ENCODE measurements around the gene SSR3. TPM values are rescaled to one million over a fixed set of nuclear protein-coding genes. Genes with fewer than 3 reads are reported as not detected.

The SSR3 gene
- total RNA-seq, 2 experiments from 2014 or later: 133 to 147 TPM

DNA sequence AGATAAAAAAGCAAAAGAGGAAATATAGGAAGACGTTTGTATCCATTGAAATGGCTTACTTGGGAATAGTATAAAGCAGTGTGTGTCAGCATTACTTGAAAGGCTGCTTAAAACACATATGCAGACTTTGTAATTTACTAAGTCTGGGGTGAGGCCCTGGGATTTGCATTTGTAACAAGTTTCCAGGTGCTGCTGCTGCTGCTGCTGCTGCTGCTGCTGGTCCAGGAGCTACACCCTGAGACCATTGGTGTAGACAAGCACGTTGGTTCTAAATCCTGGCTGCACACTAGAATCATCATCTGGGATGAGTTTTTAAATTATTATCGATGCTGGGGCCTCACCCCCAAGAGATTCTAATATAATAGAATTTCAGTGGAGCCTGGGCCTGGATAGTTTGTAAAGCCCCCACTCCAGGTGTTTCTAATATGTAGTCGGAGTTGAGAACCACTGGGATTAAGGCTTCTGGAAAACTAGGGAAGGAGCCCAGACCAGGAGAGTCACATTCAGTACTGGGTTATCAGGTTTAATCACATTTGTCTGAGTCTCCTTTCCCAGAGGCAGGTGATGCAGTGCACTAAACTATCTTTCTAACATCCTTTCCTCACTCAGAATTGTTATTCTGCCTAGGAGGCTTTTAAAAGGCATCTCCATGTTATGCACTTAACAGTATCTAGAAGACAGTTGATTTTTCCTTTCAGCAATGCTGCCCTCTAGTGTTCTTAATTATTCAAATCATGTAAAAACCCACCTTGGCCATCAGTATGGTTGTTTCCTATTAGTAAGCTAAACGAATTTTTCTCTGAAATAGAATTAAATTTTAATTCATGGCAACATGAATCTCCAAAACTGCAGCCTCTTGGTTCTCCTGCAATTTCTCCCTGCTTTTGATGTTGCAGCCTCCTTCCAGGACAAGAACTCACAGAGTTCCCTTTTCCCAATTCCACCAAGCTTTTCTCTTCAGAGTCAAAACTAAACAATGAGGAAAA lies 45.4 kb downstream of the SSR3 start:
- no peak for DNase-seq
- Mint-ChIP-seq H3K4me1 (ENCODE audit: low read depth) (peaks cover 8% of the 10 kb centered on the region), H3K9me3 (ENCODE audit: insufficient read depth) (no peaks in the 10 kb centered on the region), H3K27ac (no peak overlapping the region), H3K4me3 (no peak overlapping the region), H3K36me3 (ENCODE audit: low read depth) (no peaks in the 10 kb centered on the region), H3K27me3 (ENCODE audit: low read depth) (peaks cover 27% of the 10 kb centered on the region)
- ChIA-PET CTCF (interaction anchor here (0.6 to 10.7 kb wide), 56 partner anchors 9 to 704 kb away, joined by 3 to 103 read pairs (median 4); partner anchors contain the start of genes C3orf33 and SSR3), POLR2A (interaction anchor here (1.2 kb wide), 1 partner anchor 26 kb away, joined by 5 read pairs; no protein-coding TSS in a partner anchor)
- peak; percentile 81 for ATAC-seq

DNA sequence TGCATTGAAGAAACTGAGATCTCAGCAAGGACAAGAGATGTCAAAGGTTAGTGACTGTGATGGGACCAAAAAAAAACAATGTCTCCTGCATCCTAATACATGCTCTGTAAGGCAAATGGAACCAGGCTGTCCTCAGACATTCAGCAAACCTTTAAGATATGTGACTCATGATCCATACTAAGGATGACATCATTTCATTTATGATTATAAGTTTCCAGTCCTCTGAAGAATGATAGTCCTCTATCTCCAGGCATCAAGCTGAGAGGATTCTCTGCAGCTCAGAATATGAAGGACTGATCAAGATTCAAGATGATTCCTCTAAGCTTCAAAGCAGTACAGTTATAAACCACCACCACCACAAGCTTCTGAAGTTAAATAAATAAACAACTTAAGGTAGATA lies 47.6 kb downstream of the SSR3 start:
- H3K4me1 Mint-ChIP-seq (ENCODE audit: low read depth): peaks cover 10% of the 10 kb centered on the region
- CTCF ChIA-PET: interaction anchor here (1.0 to 10.7 kb wide), 9 partner anchors 24 to 356 kb away, joined by 3 to 103 read pairs (median 4); partner anchors contain the start of gene TIPARP
- POLR2A ChIA-PET: interaction anchor here (1.0 kb wide), 1 partner anchor 653 kb away, joined by 5 read pairs; the partner anchor contains the start of gene CCNL1
- DNase-seq (no peak), ATAC-seq (no peak)
- H3K27ac Mint-ChIP-seq: no peak overlapping the region
- no peaks in the 10 kb centered on the region for H3K36me3 Mint-ChIP-seq (ENCODE audit: low read depth)
- peaks cover 38% of the 10 kb centered on the region for H3K27me3 Mint-ChIP-seq (ENCODE audit: low read depth)
- no peak overlapping the region for H3K4me3 Mint-ChIP-seq
- no peaks in the 10 kb centered on the region for H3K9me3 Mint-ChIP-seq (ENCODE audit: insufficient read depth)

DNA sequence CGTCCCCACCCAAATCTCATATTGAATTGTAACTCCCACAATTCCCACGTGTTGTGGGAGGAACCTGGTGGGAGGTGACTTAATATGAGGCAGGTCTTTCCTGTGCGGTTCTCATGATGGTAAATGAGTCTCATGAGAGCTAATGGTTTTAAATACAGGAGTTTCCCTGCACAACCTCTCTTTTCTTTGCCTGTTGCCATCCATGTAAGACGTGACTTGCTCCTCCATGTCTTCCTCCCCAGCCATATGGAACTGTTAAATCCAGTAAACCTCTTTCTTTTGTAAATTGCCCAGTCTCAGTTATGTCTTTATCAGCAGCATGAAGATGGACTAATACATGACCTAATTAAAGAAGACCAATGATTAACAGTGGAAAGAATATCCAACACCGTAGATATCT lies 56.6 kb downstream of the SSR3 start:
- no peak overlapping the region for H3K4me3 Mint-ChIP-seq
- H3K27ac Mint-ChIP-seq: no peak overlapping the region
- no peak for DNase-seq
- CTCF ChIA-PET: interaction anchor here (1.4 kb wide), 1 partner anchor 10 kb away, joined by 5 read pairs; no protein-coding TSS in a partner anchor
- H3K36me3 Mint-ChIP-seq (ENCODE audit: low read depth): peaks cover 2% of the 10 kb centered on the region
- no peak for ATAC-seq
- peaks cover 14% of the 10 kb centered on the region for H3K4me1 Mint-ChIP-seq (ENCODE audit: low read depth)
- POLR2A ChIA-PET: no interaction called here
- H3K27me3 Mint-ChIP-seq (ENCODE audit: low read depth): peaks cover 12% of the 10 kb centered on the region
- no peaks in the 10 kb centered on the region for H3K9me3 Mint-ChIP-seq (ENCODE audit: insufficient read depth)

DNA sequence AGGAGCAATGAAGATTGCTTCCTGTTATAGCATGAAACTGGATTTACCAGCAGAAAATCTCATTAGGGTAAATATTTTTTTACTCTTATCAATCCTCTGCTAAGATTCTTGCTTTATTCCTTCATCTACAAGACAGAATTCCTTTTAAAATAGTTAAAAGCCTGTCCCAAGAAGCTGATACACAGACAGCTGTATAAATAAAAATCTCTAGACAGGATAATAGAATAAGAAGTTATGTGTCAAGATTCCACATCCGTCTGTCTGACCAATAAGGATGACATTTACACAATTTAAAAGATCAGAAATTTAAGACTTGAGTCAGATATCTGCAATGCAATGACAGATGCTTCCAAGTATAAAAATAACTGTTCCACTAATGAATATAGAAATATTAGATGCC lies 57.6 kb downstream of the SSR3 start:
- CTCF ChIA-PET: no interaction called here
- Mint-ChIP-seq H3K9me3 (ENCODE audit: insufficient read depth) (no peaks in the 10 kb centered on the region), H3K36me3 (ENCODE audit: low read depth) (peaks cover 2% of the 10 kb centered on the region), H3K27ac (no peak overlapping the region), H3K4me1 (ENCODE audit: low read depth) (peaks cover 11% of the 10 kb centered on the region), H3K27me3 (ENCODE audit: low read depth) (peaks cover 9% of the 10 kb centered on the region), H3K4me3 (no peak overlapping the region)
- DNase-seq (no peak), ATAC-seq (no peak)
- POLR2A ChIA-PET: no interaction called here

DNA sequence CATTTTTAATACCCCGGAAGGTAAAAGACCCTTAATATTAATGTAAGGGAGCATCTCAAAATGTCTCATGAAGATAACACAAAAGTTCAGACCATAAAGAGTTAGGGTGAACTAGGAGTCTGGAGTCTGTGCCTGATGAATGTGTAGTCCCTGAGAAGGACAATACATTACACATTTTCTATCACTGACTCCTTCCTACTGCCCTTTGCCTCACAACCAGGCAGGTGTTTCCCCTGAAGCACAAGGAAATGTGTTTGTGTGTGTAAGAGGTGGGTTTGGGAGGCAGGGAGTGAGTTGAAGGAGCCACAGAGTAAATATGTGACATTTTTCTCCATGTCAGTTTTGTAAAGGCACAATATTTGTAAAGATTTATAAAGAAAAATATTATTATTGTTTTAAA lies 59.1 kb downstream of the SSR3 start:
- CTCF ChIA-PET: no interaction called here
- peaks cover 2% of the 10 kb centered on the region for H3K36me3 Mint-ChIP-seq (ENCODE audit: low read depth)
- H3K27me3 Mint-ChIP-seq (ENCODE audit: low read depth): peaks cover 9% of the 10 kb centered on the region
- H3K4me3 Mint-ChIP-seq: no peak overlapping the region
- H3K4me1 Mint-ChIP-seq (ENCODE audit: low read depth): peaks cover 11% of the 10 kb centered on the region
- H3K9me3 Mint-ChIP-seq (ENCODE audit: insufficient read depth): no peaks in the 10 kb centered on the region
- no peak overlapping the region for H3K27ac Mint-ChIP-seq
- POLR2A ChIA-PET: no interaction called here
- ATAC-seq (no peak), DNase-seq (no peak)

DNA sequence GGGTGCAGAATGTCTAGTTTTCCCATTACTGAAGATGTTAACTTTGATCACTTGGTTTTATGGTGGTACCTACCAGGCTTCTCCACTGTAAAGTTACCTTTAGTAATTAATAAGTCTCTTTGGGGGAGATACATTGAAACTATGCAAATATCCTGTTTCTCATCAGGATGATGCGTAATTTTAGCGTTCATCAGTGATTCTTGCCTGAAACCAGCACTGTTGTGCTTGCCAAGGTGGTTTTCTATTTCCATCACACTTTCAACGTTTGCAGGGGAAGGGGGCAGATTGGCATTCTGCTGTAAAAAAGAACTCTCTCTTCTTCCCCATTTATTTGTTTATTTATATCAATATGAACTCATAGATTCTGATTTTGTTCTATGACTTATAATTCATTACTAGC lies 61.0 kb downstream of the SSR3 start:
- CTCF ChIA-PET: interaction anchor here (1.5 kb wide), 1 partner anchor 15 kb away, joined by 4 read pairs; no protein-coding TSS in a partner anchor
- no peaks in the 10 kb centered on the region for H3K9me3 Mint-ChIP-seq (ENCODE audit: insufficient read depth)
- ATAC-seq: no peak

DNA sequence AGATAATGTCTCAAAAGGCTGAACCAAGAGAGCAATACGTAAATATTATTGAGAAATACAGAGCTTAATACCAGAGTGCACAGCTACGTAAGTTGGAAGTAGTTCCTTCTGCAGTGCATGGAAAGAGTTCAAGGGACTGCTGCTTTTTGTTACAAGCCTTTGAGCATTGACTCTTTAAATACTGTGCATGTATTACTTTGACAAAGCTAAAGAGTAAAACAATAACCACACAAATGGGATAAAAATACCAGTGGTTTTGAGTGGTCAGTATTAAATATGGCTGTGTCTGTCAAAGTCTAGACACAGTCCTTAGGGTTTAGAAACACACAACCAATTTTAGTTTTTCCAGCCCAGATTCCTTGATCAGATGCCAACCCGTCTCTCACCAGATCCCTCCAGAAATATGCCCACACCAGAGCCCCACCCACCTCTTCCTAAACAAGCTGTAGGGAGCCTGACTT lies 62.1 kb downstream of the SSR3 start:
- H3K4me3 Mint-ChIP-seq: no peak overlapping the region
- ChIA-PET CTCF (interaction anchor here (0.7 to 2.0 kb wide), 4 partner anchors 10 to 17 kb away, joined by 4 to 7 read pairs (median 5); no protein-coding TSS in a partner anchor), POLR2A (no interaction called here)
- H3K36me3 Mint-ChIP-seq (ENCODE audit: low read depth): peaks cover 2% of the 10 kb centered on the region
- H3K4me1 Mint-ChIP-seq (ENCODE audit: low read depth): peaks cover 11% of the 10 kb centered on the region
- no peak overlapping the region for H3K27ac Mint-ChIP-seq
- peaks cover 5% of the 10 kb centered on the region for H3K27me3 Mint-ChIP-seq (ENCODE audit: low read depth)
- H3K9me3 Mint-ChIP-seq (ENCODE audit: insufficient read depth): no peaks in the 10 kb centered on the region
- no peak for ATAC-seq
- DNase-seq: no peak

More for the DNA sequence above, 61.0 kb downstream of the SSR3 start:
- Mint-ChIP-seq H3K4me3 (no peak overlapping the region), H3K27ac (no peak overlapping the region), H3K36me3 (ENCODE audit: low read depth) (peaks cover 2% of the 10 kb centered on the region), H3K4me1 (ENCODE audit: low read depth) (peaks cover 11% of the 10 kb centered on the region), H3K27me3 (ENCODE audit: low read depth) (peaks cover 9% of the 10 kb centered on the region)
- DNase-seq: no peak
- POLR2A ChIA-PET: no interaction called here

DNA sequence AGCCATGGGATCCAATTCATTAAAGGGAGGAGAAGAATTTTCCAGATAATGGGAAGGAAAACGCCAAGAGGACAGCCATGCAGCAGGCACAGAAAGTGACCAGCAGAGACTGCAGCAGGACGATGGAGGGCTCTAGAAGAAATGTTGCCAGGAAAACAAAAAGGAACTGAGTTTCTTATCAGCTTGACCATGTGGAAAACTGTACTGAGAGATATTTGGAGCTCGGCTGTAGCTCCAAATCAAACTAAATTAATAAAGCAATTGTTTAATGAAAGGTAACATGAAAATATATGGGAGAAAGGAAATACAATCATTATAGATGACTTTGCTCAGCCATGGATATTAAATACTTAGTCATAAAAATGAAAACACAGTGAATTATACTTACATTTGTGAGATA lies 63.7 kb downstream of the SSR3 start:
- DNase-seq (no peak), ATAC-seq (no peak)
- ChIA-PET POLR2A (no interaction called here), CTCF (interaction anchor here (1.2 to 1.7 kb wide), 4 partner anchors 15 to 49 kb away, joined by 3 to 7 read pairs (median 4); no protein-coding TSS in a partner anchor)
- Mint-ChIP-seq H3K36me3 (ENCODE audit: low read depth) (no peaks in the 10 kb centered on the region), H3K27ac (no peak overlapping the region), H3K27me3 (ENCODE audit: low read depth) (peaks cover 5% of the 10 kb centered on the region), H3K9me3 (ENCODE audit: insufficient read depth) (no peaks in the 10 kb centered on the region), H3K4me3 (no peak overlapping the region), H3K4me1 (ENCODE audit: low read depth) (peaks cover 11% of the 10 kb centered on the region)

Other genes starting within 250 kb of the SSR3 start
- gene TIPARP, start 119.5 kb upstream of the SSR3 start, total RNA-seq: 10 to 100 TPM; 34.2 to 36.5 TPM

Measured in activated CD8-positive, alpha-beta T cell treated with anti-CD3 and anti-CD28 coated beads, Interleukin-2, amount 10 ng/mL, durations not matched to agents 7 days and 5 days (primary cell).